Trophoblast cell (in vitro differentiated cells and primary cell): ENCODE measurements around the gene LACTBL1.

Source experiments
- DNase-seq, 2 donors: peaks; one replicate each; pipeline ENCODE4 v3.0.0-alpha.2; 2016
- H2AFZ ChIP-seq: 2 replicates; pipeline ENCODE4 v1.6.1; 2013; ENCODE audit warnings: low read length, moderate library complexity, mild to moderate bottlenecking; ENCODE audit not compliant: insufficient read depth, poor library complexity
- H2AK5ac ChIP-seq: 2 replicates; pipeline ENCODE4 v1.6.1; 2013; ENCODE audit warnings: mild to moderate bottlenecking, low read length
- H2BK120ac ChIP-seq: 2 replicates; pipeline ENCODE4 v1.6.1; 2013; ENCODE audit warnings: low read length, mild to moderate bottlenecking, moderate library complexity; ENCODE audit not compliant: insufficient read depth, poor library complexity
- H2BK12ac ChIP-seq: 2 replicates; pipeline ENCODE4 v1.6.1; 2013; ENCODE audit warnings: mild to moderate bottlenecking, low read length, moderate library complexity
- H2BK5ac ChIP-seq: 2 replicates; pipeline ENCODE4 v1.6.1; 2013; ENCODE audit warnings: low read length, low read depth, moderate library complexity, mild to moderate bottlenecking; ENCODE audit not compliant: poor library complexity
- H3K14ac ChIP-seq: 2 replicates; pipeline ENCODE4 v1.6.1; 2013; ENCODE audit warnings: mild to moderate bottlenecking, low read length
- H3K18ac ChIP-seq: 2 replicates; pipeline ENCODE4 v1.6.1; 2013; ENCODE audit warnings: mild to moderate bottlenecking, low read length
- H3K23ac ChIP-seq: 2 replicates; pipeline ENCODE4 v1.6.1; 2013; ENCODE audit warnings: low read length
- H3K27ac ChIP-seq: 2 replicates; pipeline ENCODE4 v1.5.1; 2013; ENCODE audit warnings: low read depth, mild to moderate bottlenecking, inconsistent platforms, low read length, moderate library complexity
- H3K27me3 ChIP-seq: 2 replicates; pipeline ENCODE4 v1.6.1; 2013; ENCODE audit warnings: inconsistent platforms, mild to moderate bottlenecking, low read length, moderate library complexity; ENCODE audit not compliant: insufficient read depth
- H3K36me3 ChIP-seq, 2 experiments: 1 replicate in 1 of 2; 2 replicates in 1 of 2; pipeline ENCODE4 v1.6.1; 2013; ENCODE audit warnings: low read length in 2 of 2, mild to moderate bottlenecking in 2 of 2, moderate library complexity in 1 of 2; ENCODE audit not compliant: insufficient read depth in 2 of 2, control insufficient read depth in 1 of 2
- H3K4ac ChIP-seq: 2 replicates; pipeline ENCODE4 v1.6.1; 2013; ENCODE audit warnings: low read depth, mild to moderate bottlenecking, low read length, moderate library complexity
- H3K4me1 ChIP-seq, 2 experiments: 1 replicate in 1 of 2; 2 replicates in 1 of 2; pipeline ENCODE4 v1.6.1; 2013; ENCODE audit warnings: low read length in 2 of 2, mild to moderate bottlenecking in 2 of 2, moderate library complexity in 1 of 2; ENCODE audit not compliant: insufficient read depth in 2 of 2, control insufficient read depth in 1 of 2
- H3K4me2 ChIP-seq: 2 replicates; pipeline ENCODE4 v1.6.1; 2013; ENCODE audit warnings: inconsistent platforms, mild to moderate bottlenecking, low read length, moderate library complexity
- H3K4me3 ChIP-seq: 2 replicates; pipeline ENCODE4 v1.5.1; 2013; ENCODE audit warnings: mild to moderate bottlenecking, low read depth, low read length, inconsistent platforms
- H3K79me1 ChIP-seq: one replicate; pipeline ENCODE4 v1.6.1; 2013; ENCODE audit warnings: low read length
- H3K79me2 ChIP-seq: 2 replicates; pipeline ENCODE4 v1.6.1; 2013; ENCODE audit warnings: low read length, mild to moderate bottlenecking; ENCODE audit not compliant: control insufficient read depth, insufficient read depth, poor library complexity
- H3K9ac ChIP-seq: 2 replicates; pipeline ENCODE4 v1.6.1; 2013; ENCODE audit warnings: mild to moderate bottlenecking, low read length
- H3K9me3 ChIP-seq: 2 replicates; pipeline ENCODE4 v1.6.1; 2013; ENCODE audit warnings: low read depth, mild to moderate bottlenecking, control low read depth, inconsistent platforms, low read length; ENCODE audit not compliant: insufficient read depth
- H4K12ac ChIP-seq: 2 replicates; pipeline ENCODE4 v1.6.1; 2013; ENCODE audit warnings: low read depth, mild to moderate bottlenecking, low read length, moderate library complexity
- H4K8ac ChIP-seq: 2 replicates; pipeline ENCODE4 v1.6.1; 2013; ENCODE audit warnings: low read depth, mild to moderate bottlenecking, low read length, moderate library complexity
- H4K91ac ChIP-seq: one replicate; pipeline ENCODE4 v1.6.1; 2013; ENCODE audit warnings: low read depth, mild to moderate bottlenecking, low read length, moderate library complexity
- WGBS: extraction: QIAGEN DNeasy Blood & Tissue Kit; methylation state at CpG from one replicate; pipeline ENCODE4 v1.1.7; 2013; ENCODE audit warnings: missing lambda C conversion rate; ENCODE audit not compliant: insufficient read length, insufficient coverage; ENCODE audit errors: extremely low coverage; 5-methylcytosine and 5-hydroxymethylcytosine counted together

LACTBL1 gene

GRCh38 chr1:22978299-22978698 lies 5.6 kb upstream of the LACTBL1 start:
- Histone ChIP-seq H3K18ac (no peak overlapping the region), H3K27me3 (no peaks in the 10 kb centered on the region), H3K36me3 (no peaks in the 10 kb centered on the region), H2BK120ac (no peak overlapping the region), H3K9ac (no peak overlapping the region), H2BK5ac (no peak overlapping the region), H3K23ac (no peak overlapping the region), H3K9me3 (no peaks in the 10 kb centered on the region), H3K14ac (no peak overlapping the region), H4K91ac (no peak overlapping the region), H3K4ac (no peak overlapping the region), H4K12ac (no peak overlapping the region), H2AK5ac (no peak overlapping the region), H3K27ac (no peak overlapping the region), H3K79me2 (no peaks in the 10 kb centered on the region), H4K8ac (no peak overlapping the region), H3K4me1 (peaks cover 0 to 3% of the 10 kb centered on the region in 2 experiments), H2BK12ac (no peak overlapping the region), H2AFZ (no peak overlapping the region), H3K4me3 (no peak overlapping the region), H3K4me2 (no peak overlapping the region), H3K79me1 (peaks cover 2% of the 10 kb centered on the region)
- WGBS: no CpG with 5 or more reads among the region's 3 CpGs
- DNase-seq: peak in 1 of 2 donors; percentile 57

DNA sequence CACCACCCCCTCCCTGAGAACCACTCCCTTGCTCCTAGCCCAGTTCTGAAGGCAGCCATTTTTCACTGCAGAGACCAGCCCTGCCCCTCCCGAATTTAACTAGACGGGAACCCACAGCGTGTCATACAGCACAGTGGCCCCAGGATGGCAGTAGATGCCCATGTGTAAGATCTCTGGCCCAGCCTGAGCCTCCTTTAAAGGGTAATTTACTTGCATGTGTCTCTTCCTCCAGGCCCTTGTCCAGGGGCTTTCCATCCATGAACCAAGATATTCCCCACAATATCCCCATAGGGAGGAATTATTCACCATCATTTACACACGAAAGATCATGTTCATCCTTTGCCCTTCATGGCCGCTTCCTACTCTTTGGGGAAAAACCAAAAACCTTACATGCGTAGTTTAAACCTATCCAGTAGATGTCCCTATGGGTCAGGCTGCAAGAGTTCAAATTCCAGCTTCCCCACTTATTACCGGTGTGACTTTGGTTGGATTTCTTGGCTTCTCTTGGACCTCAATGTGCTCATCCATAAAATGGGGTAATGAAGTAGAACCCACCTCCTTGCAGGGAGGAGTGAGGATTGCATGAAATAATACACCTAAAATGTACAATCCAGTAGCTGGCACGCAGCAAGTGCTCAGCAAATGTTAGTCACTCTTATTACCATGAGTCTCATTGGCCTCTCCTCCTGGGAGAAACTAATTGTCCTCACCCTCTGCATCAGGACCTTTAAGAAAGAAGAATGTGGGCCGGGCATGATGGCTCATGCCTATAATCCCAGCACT lies 4.0 kb upstream of the LACTBL1 start:
- Histone ChIP-seq H3K9me3 (no peaks in the 10 kb centered on the region), H3K18ac (no peak overlapping the region), H3K4me3 (no peak overlapping the region), H4K12ac (peak overlapping the region; percentile 51), H3K23ac (no peak overlapping the region), H3K27ac (no peak overlapping the region), H4K91ac (no peak overlapping the region), H3K4me2 (no peak overlapping the region), H3K27me3 (no peaks in the 10 kb centered on the region), H3K79me1 (no peaks in the 10 kb centered on the region), H2BK12ac (no peak overlapping the region), H2BK5ac (no peak overlapping the region), H4K8ac (peak overlapping the region; percentile 64), H3K79me2 (no peaks in the 10 kb centered on the region), H2AFZ (peak overlapping the region; percentile 10), H3K9ac (no peak overlapping the region), H3K14ac (no peak overlapping the region), H2BK120ac (no peak overlapping the region), H3K36me3 (no peaks in the 10 kb centered on the region), H2AK5ac (no peak overlapping the region), H3K4ac (no peak overlapping the region), H3K4me1 (peaks cover 0 to 4% of the 10 kb centered on the region in 2 experiments)
- no CpG with 5 or more reads among the region's 9 CpGs for WGBS
- DNase-seq: peak; percentile 76 to 86

GRCh38 chr1:22976127-22976460 lies 3.4 kb upstream of the LACTBL1 start:
- no peak overlapping the region for H2BK120ac ChIP-seq
- no peak overlapping the region for H2AK5ac ChIP-seq
- peak overlapping the region; percentile 51 for H4K12ac ChIP-seq
- no peaks in the 10 kb centered on the region for H3K36me3 ChIP-seq
- peaks cover 3 to 7% of the 10 kb centered on the region in 2 experiments for H3K4me1 ChIP-seq
- H3K27ac ChIP-seq: no peak overlapping the region
- H4K8ac ChIP-seq: peak overlapping the region; percentile 64
- no CpG with 5 or more reads among the region's 4 CpGs for WGBS
- no peak overlapping the region for H3K4me3 ChIP-seq
- no peaks in the 10 kb centered on the region for H3K27me3 ChIP-seq
- H3K4ac ChIP-seq: no peak overlapping the region
- H2BK5ac ChIP-seq: no peak overlapping the region
- no peak for DNase-seq
- no peaks in the 10 kb centered on the region for H3K79me2 ChIP-seq
- H3K79me1 ChIP-seq: no peaks in the 10 kb centered on the region
- H3K14ac ChIP-seq: no peak overlapping the region
- no peak overlapping the region for H2BK12ac ChIP-seq
- peak overlapping the region; percentile 10 for H2AFZ ChIP-seq
- no peak overlapping the region for H3K4me2 ChIP-seq
- H3K18ac ChIP-seq: no peak overlapping the region
- H4K91ac ChIP-seq: no peak overlapping the region
- H3K9ac ChIP-seq: no peak overlapping the region
- H3K9me3 ChIP-seq: no peaks in the 10 kb centered on the region
- H3K23ac ChIP-seq: no peak overlapping the region

GRCh38 chr1:22975694-22976093 lies 3.0 kb upstream of the LACTBL1 start:
- Histone ChIP-seq H2AK5ac (no peak overlapping the region), H2AFZ (no peak overlapping the region), H3K23ac (no peak overlapping the region), H3K79me2 (no peaks in the 10 kb centered on the region), H2BK5ac (no peak overlapping the region), H3K9me3 (no peaks in the 10 kb centered on the region), H4K8ac (peak overlapping the region; percentile 17), H3K18ac (no peak overlapping the region), H3K4me2 (no peak overlapping the region), H3K14ac (no peak overlapping the region), H3K36me3 (no peaks in the 10 kb centered on the region), H3K4me1 (peaks cover 3 to 7% of the 10 kb centered on the region in 2 experiments), H3K27me3 (no peaks in the 10 kb centered on the region), H3K27ac (no peak overlapping the region), H3K4me3 (no peak overlapping the region), H4K91ac (no peak overlapping the region), H2BK120ac (no peak overlapping the region), H2BK12ac (no peak overlapping the region), H3K79me1 (no peaks in the 10 kb centered on the region), H3K9ac (no peak overlapping the region), H4K12ac (no peak overlapping the region), H3K4ac (no peak overlapping the region)
- DNase-seq: no peak
- WGBS: no CpG with 5 or more reads among the region's 3 CpGs
